Measurements from ENCODE around the gene TMEM209.
"Not testable (repeated sequence)": the region's sequence is repeated elsewhere in the genome, so short reads cannot be mapped to it uniquely, and the experiment has no call there.

The TMEM209 gene

DNA sequence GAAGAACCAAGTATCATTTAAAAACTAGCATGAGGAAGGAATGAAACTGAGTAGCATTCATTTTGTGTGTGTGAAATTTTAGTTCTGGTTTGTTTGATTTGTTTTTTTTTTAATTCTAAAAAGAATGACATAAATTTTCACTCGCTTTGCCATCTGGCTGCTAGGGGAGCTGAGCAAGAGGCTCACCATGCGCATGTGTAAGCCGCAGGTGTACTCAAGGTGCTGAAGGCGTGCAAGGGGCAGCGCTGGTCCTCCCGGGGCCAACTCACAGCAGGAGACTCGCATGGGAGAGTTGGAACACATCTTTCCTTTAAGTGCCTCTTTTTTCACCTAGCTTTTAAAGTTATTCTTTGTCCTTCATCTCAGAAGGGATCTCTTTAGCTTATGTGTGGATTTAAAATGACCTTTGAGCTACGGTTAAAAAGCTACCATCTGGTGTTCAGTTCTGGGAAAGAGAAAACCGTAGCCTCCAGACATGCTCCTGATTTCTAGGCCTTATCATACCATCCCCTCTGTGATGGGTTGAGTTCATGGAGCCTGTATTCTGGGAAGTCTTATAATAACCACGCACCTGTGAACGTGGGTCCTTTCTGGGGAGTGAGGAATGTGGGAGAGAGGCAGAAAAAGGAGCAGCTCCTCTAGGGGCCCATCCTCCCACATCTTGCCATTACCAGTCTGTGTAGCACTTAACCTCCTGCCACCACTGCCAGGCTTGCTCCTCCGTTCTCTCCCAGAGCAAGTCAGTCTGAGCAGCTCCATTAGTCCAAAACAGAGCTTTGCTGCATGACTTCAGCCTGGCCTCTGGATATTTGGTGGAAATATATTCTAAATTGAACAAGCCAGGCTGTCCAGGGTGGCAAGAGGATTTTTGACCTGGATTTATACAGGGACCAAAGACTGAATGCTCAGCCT is 73.0 kb downstream of the TMEM209 start:
- no peak for DNase-seq (ENCODE audit: insufficient read length, low spot score)
- FAIRE-seq = no peak

GRCh38 chr7:130131191-130131834 is 73.9 kb downstream of the TMEM209 start:
- FAIRE-seq = no peak
- no peak for DNase-seq (ENCODE audit: insufficient read length, low spot score)

DNA sequence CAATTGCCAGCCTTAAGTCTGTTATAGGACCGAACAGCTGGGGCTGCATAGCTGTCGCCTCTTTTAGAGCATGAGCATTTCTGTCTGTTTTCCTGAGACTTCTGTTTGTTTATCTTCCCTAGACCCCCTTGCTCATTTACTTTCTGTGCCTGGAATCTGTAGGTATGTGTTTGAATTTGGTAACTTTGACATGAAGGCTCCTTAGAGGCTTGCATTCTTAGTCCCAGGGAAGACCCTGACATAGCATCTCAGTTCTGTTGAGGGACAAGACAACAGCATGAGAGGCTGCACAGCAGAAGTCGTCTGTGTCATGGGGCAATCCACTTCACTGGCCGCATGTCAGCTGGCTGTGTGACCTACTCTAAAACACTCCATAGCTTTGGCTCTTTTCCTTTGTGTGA is 76.2 kb downstream of the TMEM209 start:
- FAIRE-seq (no peak), DNase-seq (ENCODE audit: insufficient read length, low spot score) (no peak)

DNA sequence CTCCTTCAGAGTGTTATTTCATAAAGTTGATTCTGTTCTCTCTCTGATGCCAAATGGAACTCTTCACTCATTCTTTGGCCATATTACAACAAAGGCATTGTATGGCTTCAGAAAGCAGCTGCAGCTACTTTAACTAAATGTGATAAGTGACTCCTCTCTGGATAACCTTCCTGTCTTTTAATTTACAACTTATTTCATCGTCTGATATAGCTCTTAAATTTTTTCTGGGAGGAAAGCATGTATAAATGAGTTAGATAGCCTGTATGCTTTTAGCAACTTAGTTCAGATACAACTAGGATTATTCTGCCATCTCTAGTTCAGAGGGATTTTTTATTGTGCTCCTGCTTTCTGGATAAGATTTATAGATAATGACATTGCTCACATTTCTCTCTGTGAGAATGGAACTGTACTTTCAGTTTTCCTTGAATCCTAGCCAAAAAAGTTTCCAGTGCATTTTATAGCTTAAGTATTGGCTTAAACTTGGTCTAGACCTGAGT is 77.3 kb downstream of the TMEM209 start:
- DNase-seq (ENCODE audit: insufficient read length, low spot score) (peak; percentile 35), FAIRE-seq (no peak)

- DNase-seq (ENCODE audit: insufficient read length, low spot score) = no peak
- FAIRE-seq = no peak
Measured at GRCh38 chr7:130127404-130127803, 77.8 kb downstream of the TMEM209 start.

DNA sequence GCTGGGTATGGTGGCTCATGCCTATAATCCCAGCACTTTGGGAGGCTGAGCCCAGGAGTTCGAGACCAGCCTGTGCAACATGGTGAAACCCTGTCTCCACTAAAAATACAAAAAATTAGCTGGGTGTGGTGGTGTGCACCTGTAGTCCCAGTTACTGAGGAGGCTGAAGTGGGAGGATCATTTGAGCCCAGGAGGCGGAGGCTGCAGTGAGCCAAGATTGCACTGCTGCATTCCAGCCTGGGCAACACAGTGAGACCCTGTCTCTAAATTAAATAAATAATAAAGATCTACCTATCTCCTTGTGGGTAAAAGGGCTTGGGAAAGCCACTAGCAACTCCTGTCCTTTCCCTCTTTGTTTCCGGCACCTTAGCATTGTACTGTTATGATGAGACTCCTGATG is 78.4 kb downstream of the TMEM209 start:
- not testable (repeated sequence) for DNase-seq (ENCODE audit: insufficient read length, low spot score); FAIRE-seq

GRCh38 chr7:130124711-130125110 is 80.5 kb downstream of the TMEM209 start:
- DNase-seq (ENCODE audit: insufficient read length, low spot score) (no peak), FAIRE-seq (no peak)

DNA sequence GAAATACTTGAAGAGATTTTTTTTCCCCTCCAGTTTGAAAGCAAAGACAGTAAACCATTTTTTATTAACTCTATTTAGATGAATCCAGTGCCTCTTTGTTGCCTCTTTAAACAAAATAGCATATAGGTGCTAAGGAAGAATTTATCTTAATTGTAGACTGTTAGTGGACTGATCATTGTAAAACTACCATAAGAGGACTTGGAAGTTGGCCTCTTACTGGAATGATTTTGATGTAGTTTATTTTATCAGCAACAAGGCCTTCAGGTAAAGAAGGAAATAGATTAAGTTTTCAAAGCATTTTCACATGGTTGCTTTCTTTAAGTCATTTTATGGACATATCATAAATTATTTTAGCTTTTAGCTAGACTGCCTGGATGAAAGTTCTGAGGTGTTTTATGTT is 81.7 kb downstream of the TMEM209 start:
- FAIRE-seq = no peak
- no peak for DNase-seq (ENCODE audit: insufficient read length, low spot score)

DNA sequence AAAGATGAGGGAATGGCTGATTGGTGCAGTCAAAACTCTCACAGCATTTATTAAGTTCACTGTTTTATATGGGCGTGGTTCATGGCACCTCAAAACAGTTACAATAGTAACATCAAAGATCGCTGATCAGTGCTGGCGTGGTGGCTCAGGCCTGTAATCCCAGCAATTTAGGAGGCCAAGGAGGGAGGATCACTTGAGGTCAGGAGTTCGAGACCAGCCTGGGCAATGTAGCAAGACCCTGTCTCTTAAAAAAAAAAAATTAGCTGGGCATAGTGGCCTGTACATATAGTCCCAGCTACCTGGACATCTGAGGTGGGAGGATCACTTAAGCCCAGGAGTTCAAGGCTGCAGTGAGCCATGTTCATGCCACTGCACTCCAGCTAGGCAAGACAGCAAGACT is 86.4 kb downstream of the TMEM209 start:
- DNase-seq (ENCODE audit: insufficient read length, low spot score) (no peak), FAIRE-seq (no peak)

GRCh38 chr7:130118294-130118693 is 86.9 kb downstream of the TMEM209 start:
- DNase-seq (ENCODE audit: insufficient read length, low spot score) = no peak
- FAIRE-seq = no peak

DNA sequence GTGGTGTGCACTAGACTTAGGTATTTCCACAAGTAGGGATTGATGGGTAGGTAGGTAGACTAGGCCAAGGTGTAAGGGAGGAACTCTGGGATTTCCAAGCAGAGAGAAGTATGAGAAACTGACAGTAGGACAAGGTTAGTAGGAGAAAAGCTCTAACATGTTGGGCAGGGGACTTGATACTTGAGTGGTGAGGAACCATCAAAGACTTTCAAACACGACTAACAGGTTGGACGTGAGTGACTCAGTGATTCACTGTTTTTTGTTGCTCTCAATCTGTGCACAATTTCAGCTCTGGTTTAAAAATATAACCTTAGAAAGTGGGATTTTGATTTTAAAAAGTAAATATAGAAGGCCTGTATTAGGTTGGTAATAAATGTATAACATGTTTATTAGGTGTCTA is 90.4 kb downstream of the TMEM209 start:
- no peak for DNase-seq (ENCODE audit: insufficient read length, low spot score)
- FAIRE-seq = no peak

All from HTR-8/SVneo (cell line).